Effector memory CD8-positive, alpha-beta T cell (primary cell): ENCODE results near the gene PRKCE.

Experiments
- ATAC-seq: fragments of 150-1000 bp; cut with Tn5 transposase; replicated peaks from 2 replicates; pipeline ENCODE4 v1.10.0; 2021; ENCODE audit warnings: mild to moderate bottlenecking, moderate library complexity
- DNase-seq, 3 experiments: peaks; one replicate each; pipeline ENCODE4 v3.0.0; 2021
- H3K27ac Mint-ChIP-seq, 2 donors: one replicate each; pipeline ENCODE4 v1.8.0; 2022; ENCODE audit warnings: mild to moderate bottlenecking in 2 of 2, mixed read lengths in 2 of 2, moderate library complexity in 2 of 2
- H3K27me3 Mint-ChIP-seq, 2 donors: one replicate each; pipeline ENCODE4 v1.8.0; 2022; ENCODE audit warnings: mixed read lengths in 2 of 2
- H3K36me3 Mint-ChIP-seq: one replicate; pipeline ENCODE4 v1.8.0; 2022; ENCODE audit warnings: mild to moderate bottlenecking, moderate library complexity, mixed read lengths; ENCODE audit not compliant: insufficient read depth
- H3K4me1 Mint-ChIP-seq, 2 donors: one replicate each; pipeline ENCODE4 v1.8.0; 2022; ENCODE audit warnings: low read depth in 2 of 2, mixed read lengths in 2 of 2
- H3K4me3 Mint-ChIP-seq, 2 donors: one replicate each; pipeline ENCODE4 v1.8.0; 2022; ENCODE audit warnings: mild to moderate bottlenecking in 2 of 2, mixed read lengths in 2 of 2, moderate library complexity in 2 of 2
- H3K9me3 Mint-ChIP-seq, 2 donors: one replicate each; pipeline ENCODE4 v1.8.0; 2022; ENCODE audit warnings: mixed read lengths in 2 of 2

PRKCE gene

DNA sequence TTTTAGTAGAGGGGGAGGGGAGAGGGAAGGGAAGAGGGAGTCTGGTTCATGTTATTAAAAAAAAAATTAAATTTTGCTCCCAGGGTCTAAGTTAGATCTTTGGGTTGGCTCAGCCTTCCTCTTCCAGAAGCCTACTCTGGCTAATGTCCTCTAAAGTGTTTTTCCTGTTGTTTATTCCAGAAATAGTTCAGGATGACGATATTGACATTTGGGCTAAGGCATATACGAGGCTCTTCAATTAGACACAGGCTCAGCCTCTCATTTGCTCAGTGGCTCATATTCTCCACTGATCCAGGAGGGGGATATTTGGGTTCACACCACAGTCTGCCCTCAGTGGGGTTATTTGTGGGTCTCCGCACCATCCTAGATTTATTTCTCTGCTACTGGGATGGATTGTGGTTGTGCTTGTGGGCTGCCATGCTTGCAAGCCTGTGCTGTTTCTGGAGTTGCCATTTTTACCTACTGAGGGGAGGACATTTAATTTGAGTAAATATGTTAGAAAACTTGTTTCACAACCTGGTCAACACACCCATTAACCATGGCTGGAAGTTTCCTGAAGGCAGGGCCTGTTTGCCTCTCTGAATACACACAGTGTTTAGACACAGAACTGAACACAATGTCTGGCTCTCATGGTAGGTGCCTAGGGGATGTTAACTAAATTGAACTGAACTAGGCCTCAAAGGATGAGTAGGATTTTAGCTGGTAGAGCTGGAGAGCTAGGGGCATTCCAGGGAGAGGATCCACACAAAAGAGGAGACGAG is 388.2 kb downstream of the PRKCE start:
- Mint-ChIP-seq H3K27ac (no peak overlapping the region), H3K27me3 (no peaks in the 10 kb centered on the region), H3K9me3 (no peaks in the 10 kb centered on the region), H3K36me3 (no peaks in the 10 kb centered on the region), H3K4me1 (no peaks in the 10 kb centered on the region), H3K4me3 (no peak overlapping the region)
- ATAC-seq (no peak), DNase-seq (no peak)

- ATAC-seq (no peak), DNase-seq (no peak)
- Mint-ChIP-seq H3K4me1 (no peaks in the 10 kb centered on the region), H3K9me3 (no peaks in the 10 kb centered on the region), H3K27ac (no peak overlapping the region), H3K36me3 (peaks cover 2% of the 10 kb centered on the region), H3K4me3 (no peak overlapping the region), H3K27me3 (no peaks in the 10 kb centered on the region)
Measured at GRCh38 chr2:46040563-46041155, 389.2 kb downstream of the PRKCE start.

GRCh38 chr2:46041434-46041833 is 390.0 kb downstream of the PRKCE start:
- Mint-ChIP-seq H3K27me3 (no peaks in the 10 kb centered on the region), H3K4me1 (no peaks in the 10 kb centered on the region), H3K4me3 (no peak overlapping the region), H3K27ac (no peak overlapping the region), H3K36me3 (peaks cover 2% of the 10 kb centered on the region), H3K9me3 (no peaks in the 10 kb centered on the region)
- DNase-seq: no peak
- ATAC-seq: no peak

- Mint-ChIP-seq H3K36me3 (peaks cover 2% of the 10 kb centered on the region), H3K4me1 (no peaks in the 10 kb centered on the region), H3K27me3 (no peaks in the 10 kb centered on the region), H3K27ac (no peak overlapping the region), H3K4me3 (no peak overlapping the region), H3K9me3 (no peaks in the 10 kb centered on the region)
- DNase-seq (no peak), ATAC-seq (no peak)
Measured at GRCh38 chr2:46042207-46042637, 390.7 kb downstream of the PRKCE start.

DNA sequence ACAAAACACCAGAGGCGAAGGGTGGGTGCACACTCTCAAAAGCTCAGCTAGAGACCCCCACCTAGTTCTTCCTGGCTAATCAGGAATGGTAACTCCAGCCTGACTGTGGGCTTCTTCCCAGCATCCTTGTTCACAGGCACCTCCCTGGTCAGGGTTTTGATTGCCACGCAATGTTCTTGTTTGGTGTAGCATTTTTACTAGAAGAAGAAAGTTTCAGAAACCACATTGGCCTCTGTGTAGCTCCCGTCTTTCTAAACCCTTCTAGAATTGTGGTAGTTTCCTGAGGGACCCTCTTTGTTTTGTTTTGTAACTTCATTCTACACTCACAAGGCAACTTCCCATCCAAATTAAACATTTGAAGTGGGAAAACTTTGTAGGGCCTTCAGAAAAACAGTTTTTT is 391.2 kb downstream of the PRKCE start:
- peaks cover 2% of the 10 kb centered on the region for H3K36me3 Mint-ChIP-seq
- DNase-seq (no peak), ATAC-seq (no peak)
- no peaks in the 10 kb centered on the region for H3K4me1 Mint-ChIP-seq
- H3K27ac Mint-ChIP-seq: no peak overlapping the region
- no peak overlapping the region for H3K4me3 Mint-ChIP-seq
- H3K27me3 Mint-ChIP-seq: no peaks in the 10 kb centered on the region
- no peaks in the 10 kb centered on the region for H3K9me3 Mint-ChIP-seq

DNA sequence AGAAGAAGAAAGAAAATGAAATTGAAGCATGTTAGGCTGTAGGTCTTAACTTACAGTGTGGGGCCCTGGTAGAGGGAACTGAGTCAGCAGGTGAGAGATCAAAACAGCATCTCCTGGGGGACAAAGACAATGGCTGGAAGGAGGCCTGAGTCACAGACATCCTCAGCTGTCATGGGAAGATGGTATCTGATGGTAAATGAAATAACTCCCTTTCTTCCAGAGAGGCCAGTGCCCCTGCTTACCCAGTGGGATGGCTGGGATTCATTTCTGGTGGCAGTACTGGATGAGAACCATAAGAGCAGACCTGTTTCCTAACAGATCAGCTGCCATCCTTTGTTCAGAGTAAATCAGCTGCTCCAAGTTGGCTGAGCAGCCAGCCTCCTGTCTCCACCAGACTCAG is 394.4 kb downstream of the PRKCE start:
- ATAC-seq: no peak

DNA sequence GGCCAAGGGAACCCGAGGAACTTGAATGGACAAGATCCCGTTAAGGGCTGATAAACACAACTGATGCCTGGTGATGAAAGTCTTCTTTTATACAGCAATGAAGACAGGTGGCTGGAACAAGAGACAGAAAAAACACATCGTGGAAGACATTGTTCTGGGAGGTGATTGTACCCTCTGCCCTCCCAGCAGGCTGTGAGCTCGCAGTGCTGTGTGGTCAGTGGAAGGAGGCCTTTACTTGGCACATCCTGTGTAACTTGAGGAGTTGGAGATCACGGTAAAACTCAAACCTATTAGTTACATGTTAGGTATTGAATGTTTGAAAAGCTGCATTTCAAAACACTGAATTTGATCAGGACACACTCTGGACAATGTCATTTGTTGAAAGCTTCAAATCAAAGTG is 395.8 kb downstream of the PRKCE start:
- no peak for ATAC-seq
- no peak overlapping the region for H3K4me3 Mint-ChIP-seq
- H3K36me3 Mint-ChIP-seq: peaks cover 2% of the 10 kb centered on the region
- no peak for DNase-seq
- H3K4me1 Mint-ChIP-seq: no peaks in the 10 kb centered on the region
- no peaks in the 10 kb centered on the region for H3K27me3 Mint-ChIP-seq
- H3K27ac Mint-ChIP-seq: no peak overlapping the region
- no peaks in the 10 kb centered on the region for H3K9me3 Mint-ChIP-seq

More for the DNA sequence above, 394.4 kb downstream of the PRKCE start:
- no peak overlapping the region for H3K4me3 Mint-ChIP-seq
- no peaks in the 10 kb centered on the region for H3K27me3 Mint-ChIP-seq
- H3K4me1 Mint-ChIP-seq: no peaks in the 10 kb centered on the region
- no peak for DNase-seq
- H3K9me3 Mint-ChIP-seq: no peaks in the 10 kb centered on the region
- H3K36me3 Mint-ChIP-seq: peaks cover 2% of the 10 kb centered on the region
- H3K27ac Mint-ChIP-seq: no peak overlapping the region

DNA sequence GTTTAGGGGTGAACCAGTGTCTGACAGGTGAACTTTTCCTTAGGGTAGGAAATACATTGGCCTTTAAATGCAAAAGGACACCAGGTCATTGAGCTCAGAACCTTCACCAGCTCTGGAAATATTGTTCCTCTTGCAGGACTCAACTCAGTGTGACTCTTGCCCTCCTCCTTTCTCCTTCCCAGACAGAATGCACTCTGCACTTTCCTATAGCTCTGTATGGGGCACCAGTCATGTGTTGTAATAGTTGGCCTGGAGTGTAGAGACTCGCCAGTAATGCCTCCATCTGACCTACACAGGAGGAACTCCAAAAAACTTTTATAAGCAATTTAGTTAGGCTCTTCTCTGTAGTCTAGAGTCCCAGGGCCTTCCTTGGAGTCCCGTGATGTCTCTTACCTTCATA is 397.2 kb downstream of the PRKCE start:
- ATAC-seq (no peak), DNase-seq (no peak)
- Mint-ChIP-seq H3K27ac (no peak overlapping the region), H3K27me3 (no peaks in the 10 kb centered on the region), H3K4me3 (no peak overlapping the region), H3K9me3 (no peaks in the 10 kb centered on the region), H3K36me3 (peaks cover 2% of the 10 kb centered on the region), H3K4me1 (no peaks in the 10 kb centered on the region)

- Mint-ChIP-seq H3K27me3 (no peaks in the 10 kb centered on the region), H3K4me1 (no peaks in the 10 kb centered on the region), H3K9me3 (no peaks in the 10 kb centered on the region), H3K36me3 (peaks cover 2% of the 10 kb centered on the region), H3K27ac (no peak overlapping the region), H3K4me3 (no peak overlapping the region)
- no peak for DNase-seq
- no peak for ATAC-seq
Measured at GRCh38 chr2:46050027-46050426, 398.6 kb downstream of the PRKCE start.

GRCh38 chr2:46050489-46050888 is 399.0 kb downstream of the PRKCE start:
- H3K27ac Mint-ChIP-seq: no peak overlapping the region
- H3K4me1 Mint-ChIP-seq: no peaks in the 10 kb centered on the region
- H3K36me3 Mint-ChIP-seq: peaks cover 1% of the 10 kb centered on the region
- no peaks in the 10 kb centered on the region for H3K27me3 Mint-ChIP-seq
- no peak for DNase-seq
- no peaks in the 10 kb centered on the region for H3K9me3 Mint-ChIP-seq
- no peak overlapping the region for H3K4me3 Mint-ChIP-seq
- ATAC-seq: no peak

DNA sequence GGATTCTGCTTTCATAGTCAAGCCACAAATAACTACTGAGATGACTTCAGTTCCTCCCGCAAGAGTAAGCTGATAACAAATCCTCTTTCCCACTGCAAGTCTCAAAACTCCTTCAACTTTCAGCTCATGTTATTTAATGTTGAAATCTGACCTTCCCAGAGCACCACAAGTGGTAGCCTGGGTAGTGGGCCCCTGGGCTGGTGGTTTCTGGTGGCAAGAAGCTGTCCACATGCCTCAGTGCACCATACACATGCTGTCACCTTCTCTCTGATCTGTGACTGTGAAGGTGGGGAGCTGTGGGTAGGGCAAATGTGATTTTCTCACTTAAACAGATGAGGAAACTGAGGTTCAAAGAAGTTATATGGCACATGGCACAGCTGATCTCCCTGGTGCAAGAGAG is 399.6 kb downstream of the PRKCE start:
- H3K36me3 Mint-ChIP-seq: no peaks in the 10 kb centered on the region
- no peak overlapping the region for H3K27ac Mint-ChIP-seq
- ATAC-seq (no peak), DNase-seq (no peak)
- H3K9me3 Mint-ChIP-seq: no peaks in the 10 kb centered on the region
- H3K4me3 Mint-ChIP-seq: no peak overlapping the region
- H3K27me3 Mint-ChIP-seq: no peaks in the 10 kb centered on the region
- H3K4me1 Mint-ChIP-seq: no peaks in the 10 kb centered on the region

DNA sequence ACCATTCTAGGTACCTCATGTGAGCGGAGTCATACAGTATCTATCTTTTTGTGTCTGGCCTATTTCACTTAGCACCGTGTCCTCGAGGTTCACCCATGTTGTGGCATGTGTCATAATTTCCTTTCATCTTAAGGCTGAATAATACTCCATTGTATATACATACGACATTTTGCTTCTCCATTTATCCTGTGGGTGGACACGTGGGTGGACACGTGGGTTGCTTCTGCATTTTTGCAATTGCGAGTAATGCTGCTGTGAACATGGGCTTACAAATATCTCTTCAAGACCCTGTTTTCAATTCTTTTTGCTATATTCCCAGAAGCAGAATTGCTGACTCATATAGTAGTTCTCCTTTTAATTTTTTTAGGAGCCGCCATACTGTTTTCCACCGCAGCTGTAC is 402.1 kb downstream of the PRKCE start:
- H3K9me3 Mint-ChIP-seq: no peaks in the 10 kb centered on the region
- no peaks in the 10 kb centered on the region for H3K36me3 Mint-ChIP-seq
- DNase-seq (no peak), ATAC-seq (no peak)
- no peak overlapping the region for H3K27ac Mint-ChIP-seq
- no peaks in the 10 kb centered on the region for H3K4me1 Mint-ChIP-seq
- H3K4me3 Mint-ChIP-seq: no peak overlapping the region
- H3K27me3 Mint-ChIP-seq: no peaks in the 10 kb centered on the region

- Mint-ChIP-seq H3K4me3 (no peak overlapping the region), H3K27ac (peak overlapping the region in 1 of 2 donors; percentile 46), H3K9me3 (no peaks in the 10 kb centered on the region), H3K4me1 (no peaks in the 10 kb centered on the region), H3K27me3 (no peaks in the 10 kb centered on the region), H3K36me3 (no peaks in the 10 kb centered on the region)
- ATAC-seq: no peak
- no peak for DNase-seq
Measured at GRCh38 chr2:46056541-46056940, 405.1 kb downstream of the PRKCE start.

GRCh38 chr2:46058140-46058539 is 406.7 kb downstream of the PRKCE start:
- Mint-ChIP-seq H3K36me3 (no peaks in the 10 kb centered on the region), H3K9me3 (no peaks in the 10 kb centered on the region), H3K4me3 (no peak overlapping the region), H3K27me3 (peaks cover 0 to 4% of the 10 kb centered on the region in 2 donors), H3K4me1 (peaks cover 2 to 4% of the 10 kb centered on the region in 2 donors), H3K27ac (no peak overlapping the region)
- DNase-seq: no peak
- ATAC-seq: no peak
